ENCODE results near the gene MGAT3.
A peak's percentile ranks its signal among the peaks of the same experiment; 100 is the strongest.

Gene MGAT3

DNA sequence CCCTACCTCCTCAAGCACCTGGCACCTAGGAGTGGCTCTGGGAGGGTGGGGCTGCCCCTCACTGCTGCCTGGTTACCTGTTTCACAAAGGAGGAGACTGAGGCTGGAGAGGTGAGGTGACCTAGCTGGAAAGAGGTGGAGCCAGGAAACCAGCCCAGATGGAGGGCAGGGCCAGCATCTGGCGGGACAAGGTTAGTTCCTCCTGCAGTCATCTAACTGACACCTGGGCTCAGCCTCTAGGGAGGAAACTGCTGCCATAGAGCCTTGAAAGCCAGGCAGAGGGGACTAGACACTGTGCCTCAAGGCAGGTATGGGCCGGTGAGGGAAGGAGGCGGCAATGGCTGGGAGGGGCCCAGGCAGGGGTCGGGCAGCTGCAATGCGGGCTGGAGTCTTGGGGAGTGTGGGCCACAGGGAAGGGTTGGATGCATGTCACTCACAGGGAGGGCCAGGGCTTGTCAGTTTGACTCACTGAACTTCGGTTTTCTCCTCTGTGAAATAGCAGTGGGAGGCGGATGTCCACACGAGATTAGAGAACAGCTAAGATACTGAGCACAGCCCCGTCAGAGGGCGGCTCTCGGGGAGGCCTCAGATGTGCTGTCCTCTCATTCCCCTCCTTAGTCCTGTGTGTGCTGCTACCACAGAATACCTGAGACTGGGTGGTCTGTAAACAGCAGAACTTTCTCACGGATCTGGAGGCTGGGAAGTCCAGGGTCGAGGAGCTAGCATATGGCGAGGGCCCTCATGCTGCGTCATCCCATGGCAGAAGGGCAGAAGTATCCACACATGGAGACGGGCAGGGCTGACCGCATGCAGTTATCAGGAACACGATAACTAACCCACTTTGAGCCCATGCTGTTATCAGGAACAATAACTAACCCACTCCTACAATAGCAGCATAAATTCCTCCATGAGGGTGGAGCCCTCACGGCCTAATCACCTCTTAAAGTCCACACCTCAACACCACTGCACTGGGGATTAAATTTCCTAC lies 16.1 kb downstream of the MGAT3 start:
- DNase-seq: no peak

DNA sequence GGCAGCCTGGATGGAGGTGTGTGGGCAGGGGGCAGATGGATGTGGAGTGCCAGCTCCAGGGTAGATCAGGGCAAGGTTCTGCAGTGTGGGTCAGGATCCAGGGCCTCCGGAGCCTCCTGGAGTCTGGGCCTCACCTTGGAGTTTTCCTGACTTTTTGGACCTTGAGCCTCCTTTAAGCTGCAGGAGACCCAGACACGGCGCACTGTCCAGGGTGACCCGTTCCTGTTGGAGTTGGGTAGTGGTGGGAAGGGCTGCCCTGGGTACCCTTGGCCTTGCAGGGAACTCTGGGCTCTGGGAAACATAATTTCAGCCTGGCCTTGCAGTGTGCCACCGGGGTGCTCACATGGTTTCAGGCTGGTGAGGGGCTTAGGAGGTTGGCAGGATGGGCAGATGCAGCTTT lies 17.0 kb downstream of the MGAT3 start:
- DNase-seq: no peak

DNA sequence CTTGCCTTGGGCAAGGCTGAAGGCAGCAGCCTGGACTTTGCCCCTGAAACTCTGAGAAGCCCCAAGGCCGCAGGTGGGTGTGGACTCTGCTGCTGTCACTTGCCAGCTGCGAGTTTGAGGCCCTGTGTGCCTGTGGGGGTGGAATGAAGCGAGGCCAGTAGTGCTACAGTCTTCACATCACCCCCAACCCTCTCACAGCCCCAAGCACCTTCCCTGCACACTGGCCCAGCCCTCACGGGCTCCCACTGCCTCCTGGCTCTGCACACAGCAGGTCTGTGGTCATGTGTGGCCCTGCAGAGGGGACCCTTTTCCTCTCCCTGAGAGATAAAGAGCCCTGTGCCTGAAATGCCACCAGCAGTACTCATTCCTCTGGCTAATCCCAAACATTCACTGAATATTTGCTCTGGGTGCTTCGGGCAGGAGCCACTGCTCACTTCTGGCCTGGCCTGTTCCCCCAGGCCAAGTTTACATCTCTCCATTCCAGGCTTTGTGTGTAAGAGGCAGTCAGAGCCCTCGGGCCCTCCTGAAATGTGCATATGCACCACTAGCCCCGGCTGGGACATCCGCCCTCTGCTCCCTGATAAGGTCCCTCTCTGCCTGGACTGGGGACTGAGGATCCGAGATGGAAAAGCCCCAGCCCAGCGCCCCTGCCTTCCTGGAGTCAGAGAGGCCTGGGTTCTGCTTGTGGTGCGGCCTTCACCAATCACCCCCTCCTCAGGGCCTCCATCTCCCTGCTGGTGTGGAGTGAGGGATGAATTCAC lies 17.7 kb downstream of the MGAT3 start:
- peak; percentile 76 for DNase-seq

DNA sequence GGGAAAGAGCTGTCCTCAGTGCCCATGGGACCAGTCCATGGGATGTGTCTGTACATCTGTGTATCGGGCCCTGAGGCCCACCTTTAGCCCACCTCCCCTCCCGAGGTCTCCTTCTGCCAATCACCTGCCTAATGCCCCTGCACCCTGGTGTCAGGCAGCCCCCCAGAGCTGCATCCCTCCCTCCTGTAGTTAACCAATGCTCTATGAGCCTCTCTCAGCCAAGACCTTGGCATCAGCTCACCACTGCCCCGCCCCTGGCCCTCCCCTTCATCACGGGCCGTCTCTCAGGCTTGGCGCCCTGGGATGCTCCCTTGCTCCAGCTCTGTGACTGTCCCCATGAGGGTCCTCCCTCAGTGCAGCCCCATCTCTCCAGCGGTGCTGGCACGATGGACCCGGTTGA lies 18.5 kb downstream of the MGAT3 start:
- no peak for DNase-seq

DNA sequence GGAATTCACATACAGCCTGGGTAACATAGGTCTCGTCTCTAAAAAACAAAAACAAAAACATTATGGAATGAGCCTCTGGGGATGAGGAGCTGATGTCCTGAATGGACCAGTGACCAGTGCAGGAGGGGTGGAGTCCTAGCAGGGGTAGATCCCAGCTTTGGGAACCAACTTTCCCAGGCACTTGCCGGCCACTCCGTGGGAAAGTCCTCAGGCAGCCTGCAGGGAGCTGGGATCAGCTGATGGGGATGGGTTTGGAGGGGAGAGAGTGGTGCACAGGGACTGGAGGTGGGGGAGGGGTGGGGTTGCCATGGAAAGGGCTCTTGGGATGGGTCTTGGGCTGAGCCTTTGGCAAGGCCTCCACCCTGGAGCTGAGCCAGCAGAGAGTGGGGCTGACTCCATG lies 19.1 kb downstream of the MGAT3 start:
- no peak for DNase-seq

DNA sequence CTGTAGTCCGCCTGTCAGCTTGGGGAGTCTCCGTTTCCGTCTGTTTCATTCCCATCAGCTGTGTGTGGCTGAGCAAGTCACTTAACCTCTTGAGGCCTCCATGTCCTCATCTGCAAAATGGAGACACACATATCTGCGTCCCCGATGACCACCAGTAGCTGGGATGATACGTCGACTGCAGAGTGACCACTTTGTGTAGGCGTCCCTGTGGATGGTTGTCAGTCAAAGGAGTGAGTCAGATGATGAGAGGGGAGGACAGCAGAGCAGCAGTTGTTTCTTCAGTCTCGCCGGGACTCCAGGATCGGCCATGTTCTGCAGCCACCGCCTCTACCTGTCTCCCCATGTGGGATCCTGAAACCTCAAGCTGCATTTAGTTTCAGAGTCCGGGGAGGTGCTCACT lies 19.9 kb downstream of the MGAT3 start:
- DNase-seq: no peak

DNA sequence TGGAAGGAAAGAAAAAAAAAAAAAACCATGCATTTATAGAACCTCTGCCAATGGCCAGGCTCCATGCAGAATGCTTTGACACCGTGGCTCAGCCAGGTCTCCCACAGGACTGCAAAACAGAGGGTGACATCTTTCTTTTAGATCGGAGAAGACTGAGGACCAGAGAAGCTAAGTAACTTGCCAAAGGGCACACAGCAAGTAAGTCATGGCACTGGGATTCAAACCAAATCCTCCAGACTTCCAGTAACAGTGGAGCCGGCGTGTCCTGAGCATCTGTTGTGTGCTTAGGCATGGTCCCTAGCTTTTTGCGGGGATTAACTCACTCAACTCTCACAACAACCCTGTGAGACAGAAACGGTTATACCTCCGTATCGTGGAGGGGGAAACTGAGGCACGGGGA lies 20.7 kb downstream of the MGAT3 start:
- no peak for DNase-seq

DNA sequence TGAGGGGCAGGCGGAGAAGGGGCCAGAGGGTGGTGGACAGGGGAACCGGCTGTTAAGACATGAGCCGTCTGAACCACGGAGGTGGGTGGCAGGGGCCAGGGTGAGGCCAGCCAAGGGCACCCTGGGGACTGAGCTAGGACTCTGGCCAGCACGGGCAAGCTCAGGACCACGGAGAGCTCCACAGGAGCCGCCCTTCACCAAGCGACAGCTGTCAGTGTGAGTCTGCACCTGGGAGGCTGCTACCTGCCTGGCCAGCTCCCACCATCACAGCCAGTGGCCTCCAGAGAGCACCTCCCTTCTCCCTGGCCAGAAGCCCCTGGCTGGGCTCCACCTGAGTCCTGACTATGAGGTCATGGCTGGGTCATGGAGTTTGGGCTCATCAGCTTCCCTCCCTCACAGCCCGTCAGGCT lies 21.6 kb downstream of the MGAT3 start:
- no peak for DNase-seq

DNA sequence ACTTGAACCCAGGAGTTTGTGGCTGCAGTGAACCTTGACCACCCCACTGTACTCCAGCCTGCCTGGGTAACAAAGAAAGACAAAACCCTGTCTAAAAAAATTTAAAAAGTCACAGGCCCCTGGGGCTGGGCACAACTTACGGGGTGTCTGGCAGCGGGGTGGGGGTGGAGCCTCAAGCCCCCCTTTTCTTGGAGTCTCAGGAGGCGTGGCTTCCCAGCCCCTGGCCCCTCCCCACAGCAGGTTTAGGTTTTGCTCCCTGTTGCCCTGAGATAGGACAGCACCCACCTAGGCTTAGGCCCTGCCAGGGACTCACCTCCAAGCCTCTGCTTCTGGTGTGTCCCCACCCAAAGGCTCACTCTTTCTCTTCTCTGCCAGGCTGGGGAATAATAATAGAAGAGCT lies 22.4 kb downstream of the MGAT3 start:
- DNase-seq: no peak

DNA sequence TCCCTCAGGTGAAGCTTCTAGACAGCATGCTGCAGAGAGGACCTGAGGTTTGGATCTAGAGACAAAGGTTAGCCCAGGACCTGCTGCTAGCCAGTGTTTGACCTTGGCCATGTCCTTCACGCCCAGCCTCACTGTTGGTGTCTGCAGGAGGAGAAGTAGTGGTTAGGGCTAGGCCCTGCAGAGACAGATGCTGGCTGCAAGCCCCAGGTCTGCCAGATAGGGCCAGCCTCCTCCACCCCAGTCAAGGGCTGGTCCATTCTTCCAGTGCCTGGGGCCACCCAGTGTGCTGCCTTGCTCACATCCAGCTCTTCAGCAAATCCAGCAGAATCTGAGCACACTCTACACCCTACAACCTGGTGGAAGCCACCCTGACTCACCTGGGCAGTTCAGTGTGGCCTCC lies 23.7 kb downstream of the MGAT3 start:
- no peak for DNase-seq

DNA sequence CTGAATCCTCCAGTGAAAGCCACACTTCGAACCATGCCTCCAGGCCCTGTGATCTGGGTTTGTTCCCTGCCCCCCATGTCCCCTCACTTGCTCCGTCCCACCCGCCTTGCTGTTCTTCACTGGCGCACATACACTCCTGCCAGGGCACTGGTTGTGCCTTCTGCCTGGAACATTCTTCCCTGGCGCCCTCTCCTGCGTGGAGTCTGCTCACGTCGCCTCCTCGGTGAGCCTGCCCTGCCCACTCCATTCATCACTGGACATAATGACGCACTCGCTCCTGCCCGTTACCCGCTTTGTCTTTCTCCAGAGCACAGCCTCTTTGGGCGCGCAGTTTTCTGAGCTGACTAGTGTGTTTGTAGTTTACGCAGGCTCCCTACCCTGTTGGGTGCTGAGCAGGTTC lies 24.2 kb downstream of the MGAT3 start:
- DNase-seq: no peak

DNA sequence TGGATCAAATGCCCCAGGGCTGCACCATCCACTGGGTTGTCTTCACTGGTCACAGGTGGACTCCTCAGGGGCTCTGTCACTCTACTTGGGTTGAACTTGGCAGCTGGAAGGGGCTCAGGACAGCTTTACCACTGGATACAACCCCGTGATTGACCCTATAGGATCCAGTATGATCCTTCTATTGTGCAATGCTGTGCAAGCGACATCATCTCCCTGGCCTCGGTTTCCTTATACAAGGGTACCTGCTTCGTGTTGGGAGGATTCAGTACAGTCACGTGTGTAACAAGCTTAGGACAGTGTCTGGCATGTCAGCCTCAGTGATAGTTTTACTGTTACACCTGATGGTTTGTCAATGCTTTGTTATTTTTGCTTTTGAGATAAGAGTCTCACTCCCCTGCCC lies 24.8 kb downstream of the MGAT3 start:
- no peak for DNase-seq

DNA sequence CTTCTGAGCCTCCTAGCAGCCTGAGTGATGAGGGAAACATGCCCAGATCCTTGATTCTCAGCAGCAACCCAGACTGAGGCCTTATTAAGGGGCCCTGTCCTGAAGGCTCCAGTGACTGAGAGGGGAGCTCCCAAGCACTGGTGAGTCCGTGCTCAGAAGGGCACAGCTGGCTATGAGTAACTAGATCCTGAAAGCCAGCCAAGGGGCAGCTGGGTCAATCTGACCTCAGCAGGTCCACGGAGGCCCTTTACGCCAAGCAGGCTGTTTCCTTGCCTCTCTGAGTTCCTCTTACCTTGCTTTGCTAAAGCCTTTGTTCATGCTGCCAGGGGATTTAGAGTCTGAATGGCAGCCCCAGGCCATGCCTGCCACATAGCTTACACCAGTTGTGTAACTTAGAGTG lies 26.0 kb downstream of the MGAT3 start:
- no peak for DNase-seq

DNA sequence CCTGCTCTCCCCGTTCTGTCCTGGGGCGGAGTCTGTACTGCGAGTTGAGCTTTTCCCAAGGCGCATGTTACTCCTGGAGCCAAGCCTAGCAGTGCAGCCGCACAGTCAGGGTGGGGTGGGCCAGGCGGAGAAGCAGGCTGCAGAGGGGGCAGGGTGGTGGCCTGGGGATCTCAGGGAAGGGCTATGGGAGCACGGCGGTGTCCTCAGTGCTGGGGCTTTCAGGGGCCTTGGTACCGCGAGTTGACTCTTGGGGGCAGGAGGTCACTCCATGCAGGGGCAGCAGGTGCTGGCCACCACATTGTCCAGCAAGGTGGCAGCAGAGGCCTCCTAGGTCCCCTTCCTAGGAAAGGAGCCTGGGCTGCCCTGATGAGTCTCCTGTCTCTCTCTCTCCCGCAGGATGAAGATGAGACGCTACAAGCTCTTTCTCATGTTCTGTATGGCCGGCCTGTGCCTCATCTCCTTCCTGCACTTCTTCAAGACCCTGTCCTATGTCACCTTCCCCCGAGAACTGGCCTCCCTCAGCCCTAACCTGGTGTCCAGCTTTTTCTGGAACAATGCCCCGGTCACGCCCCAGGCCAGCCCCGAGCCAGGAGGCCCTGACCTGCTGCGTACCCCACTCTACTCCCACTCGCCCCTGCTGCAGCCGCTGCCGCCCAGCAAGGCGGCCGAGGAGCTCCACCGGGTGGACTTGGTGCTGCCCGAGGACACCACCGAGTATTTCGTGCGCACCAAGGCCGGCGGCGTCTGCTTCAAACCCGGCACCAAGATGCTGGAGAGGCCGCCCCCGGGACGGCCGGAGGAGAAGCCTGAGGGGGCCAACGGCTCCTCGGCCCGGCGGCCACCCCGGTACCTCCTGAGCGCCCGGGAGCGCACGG lies 30.4 kb downstream of the MGAT3 start:
- DNase-seq: no peak

DNA sequence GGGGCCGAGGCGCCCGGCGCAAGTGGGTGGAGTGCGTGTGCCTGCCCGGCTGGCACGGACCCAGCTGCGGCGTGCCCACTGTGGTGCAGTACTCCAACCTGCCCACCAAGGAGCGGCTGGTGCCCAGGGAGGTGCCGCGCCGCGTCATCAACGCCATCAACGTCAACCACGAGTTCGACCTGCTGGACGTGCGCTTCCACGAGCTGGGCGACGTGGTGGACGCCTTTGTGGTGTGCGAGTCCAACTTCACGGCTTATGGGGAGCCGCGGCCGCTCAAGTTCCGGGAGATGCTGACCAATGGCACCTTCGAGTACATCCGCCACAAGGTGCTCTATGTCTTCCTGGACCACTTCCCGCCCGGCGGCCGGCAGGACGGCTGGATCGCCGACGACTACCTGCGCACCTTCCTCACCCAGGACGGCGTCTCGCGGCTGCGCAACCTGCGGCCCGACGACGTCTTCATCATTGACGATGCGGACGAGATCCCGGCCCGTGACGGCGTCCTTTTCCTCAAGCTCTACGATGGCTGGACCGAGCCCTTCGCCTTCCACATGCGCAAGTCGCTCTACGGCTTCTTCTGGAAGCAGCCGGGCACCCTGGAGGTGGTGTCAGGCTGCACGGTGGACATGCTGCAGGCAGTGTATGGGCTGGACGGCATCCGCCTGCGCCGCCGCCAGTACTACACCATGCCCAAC lies 31.2 kb downstream of the MGAT3 start:
- DNase-seq: no peak

DNA sequence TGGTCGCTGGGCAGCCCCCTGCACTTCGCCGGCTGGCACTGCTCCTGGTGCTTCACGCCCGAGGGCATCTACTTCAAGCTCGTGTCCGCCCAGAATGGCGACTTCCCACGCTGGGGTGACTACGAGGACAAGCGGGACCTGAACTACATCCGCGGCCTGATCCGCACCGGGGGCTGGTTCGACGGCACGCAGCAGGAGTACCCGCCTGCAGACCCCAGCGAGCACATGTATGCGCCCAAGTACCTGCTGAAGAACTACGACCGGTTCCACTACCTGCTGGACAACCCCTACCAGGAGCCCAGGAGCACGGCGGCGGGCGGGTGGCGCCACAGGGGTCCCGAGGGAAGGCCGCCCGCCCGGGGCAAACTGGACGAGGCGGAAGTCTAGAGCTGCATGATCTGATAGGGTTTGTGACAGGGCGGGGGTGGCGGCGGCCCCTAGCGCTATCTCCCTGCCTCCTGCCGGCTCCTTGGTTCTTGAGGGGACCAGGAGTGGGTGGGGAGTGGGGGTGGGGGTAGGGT lies 31.8 kb downstream of the MGAT3 start:
- DNase-seq: no peak

DNA sequence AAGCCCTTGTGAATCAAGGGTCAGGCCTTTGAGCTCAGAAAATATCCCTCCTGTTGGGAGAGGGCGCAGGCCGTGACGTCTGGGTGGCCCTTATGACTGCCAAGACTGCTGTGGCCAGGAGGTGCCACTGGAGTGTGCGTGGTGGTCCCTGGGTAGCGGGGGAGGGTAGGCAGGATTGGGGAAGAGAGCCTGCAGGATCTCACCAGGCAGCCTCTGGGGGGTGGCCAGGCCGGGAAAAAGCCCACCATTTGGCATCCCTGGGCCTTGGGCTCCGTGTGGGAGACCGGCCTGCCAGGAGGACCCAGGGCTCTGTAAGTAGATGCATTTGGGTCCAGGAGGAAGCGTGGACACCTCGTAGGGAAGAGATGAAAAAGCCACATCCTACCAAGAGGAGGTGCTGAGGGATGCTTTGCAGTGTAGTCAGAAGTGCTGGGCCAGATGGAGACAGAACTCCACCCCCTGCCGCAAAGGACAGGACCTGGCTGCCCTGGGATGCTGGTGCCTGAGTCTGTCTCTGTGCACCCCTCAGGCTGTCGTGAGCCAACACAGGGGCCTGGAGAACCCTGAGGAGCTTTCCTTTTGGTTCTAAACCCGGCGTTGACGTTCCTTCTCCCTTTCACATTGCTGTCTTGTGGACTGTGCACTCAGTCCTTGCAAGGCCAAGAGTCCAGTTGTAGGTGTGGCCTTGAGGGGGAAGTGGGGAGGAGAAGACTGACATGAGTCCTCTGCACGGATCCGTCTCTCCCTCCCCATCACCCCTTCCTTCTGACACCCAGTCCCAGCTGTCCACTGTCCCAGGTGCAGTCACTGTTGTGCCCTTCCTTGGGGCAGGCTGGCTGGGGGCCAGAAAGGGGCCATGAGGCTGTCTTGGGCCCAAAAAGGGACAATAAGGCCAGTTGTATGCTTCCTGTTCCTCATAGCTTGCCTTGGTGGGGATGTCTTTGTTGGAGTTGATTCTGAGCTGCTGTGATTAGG lies 32.6 kb downstream of the MGAT3 start:
- no peak for DNase-seq

DNA sequence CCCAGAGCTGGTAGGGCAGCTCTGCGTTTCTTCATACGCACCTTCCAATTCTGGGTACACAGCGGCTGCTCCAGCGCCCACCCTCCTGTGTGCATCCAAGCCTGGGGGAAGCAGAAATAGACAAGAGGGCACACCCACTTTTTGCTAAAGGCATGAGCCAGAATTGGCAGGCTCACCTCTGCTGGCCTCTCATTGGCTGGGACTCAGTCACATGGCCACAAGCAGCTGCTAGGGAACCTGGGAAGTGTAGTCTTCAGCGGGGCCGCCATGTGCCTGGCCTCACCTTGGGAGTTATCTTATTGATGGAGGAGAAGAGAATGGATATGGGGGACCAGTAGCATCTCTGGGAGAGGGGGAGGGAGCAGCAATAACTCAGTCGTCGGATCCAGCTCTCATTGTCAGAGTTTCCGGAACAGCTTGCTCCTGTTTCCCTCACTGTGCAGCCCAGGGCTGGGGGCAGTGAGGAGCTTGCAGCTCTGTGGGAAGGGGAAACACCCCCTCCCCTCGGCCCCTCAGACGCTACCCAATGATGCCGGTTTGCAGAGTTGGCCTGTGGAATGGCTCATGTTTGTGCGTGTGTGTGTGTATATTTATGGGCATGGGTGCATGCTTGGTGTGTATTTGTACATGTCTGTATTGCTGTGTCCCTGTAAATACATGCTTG lies 33.5 kb downstream of the MGAT3 start:
- DNase-seq: peak; percentile 74

DNA sequence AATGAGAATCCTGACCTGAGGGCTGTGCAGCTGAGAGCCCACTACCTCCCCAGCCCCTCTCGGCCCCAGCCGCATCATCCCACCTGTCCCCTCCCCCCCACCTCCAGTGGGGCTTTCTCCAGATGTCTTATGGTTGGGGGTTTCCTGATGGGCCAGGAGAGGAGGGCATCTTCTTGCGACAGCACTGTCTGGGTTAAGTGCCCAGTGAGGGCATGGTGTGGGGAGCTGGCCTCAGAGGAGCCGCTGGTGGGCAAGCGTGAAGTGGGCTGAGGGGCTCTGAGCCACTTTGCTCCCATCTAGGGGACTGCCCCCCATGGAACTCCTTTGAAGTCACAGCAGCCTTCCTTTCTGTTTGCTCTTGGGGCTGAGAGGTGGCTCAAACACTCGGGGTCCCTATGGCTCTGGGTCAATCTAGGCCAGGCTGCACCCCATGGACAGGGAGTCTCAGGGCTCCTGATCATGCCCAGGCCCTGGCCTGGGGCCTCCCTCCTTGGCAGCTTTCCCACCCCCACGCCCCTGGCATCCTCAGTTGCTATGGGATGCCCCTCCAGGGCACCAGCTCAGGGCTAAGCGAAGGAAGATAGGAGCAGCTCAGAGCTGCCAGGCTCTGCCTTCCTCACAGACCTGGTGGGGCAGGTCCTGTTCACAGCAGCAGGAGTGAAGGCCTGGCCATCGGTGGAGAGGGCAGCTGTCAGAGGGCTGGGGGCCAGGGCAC lies 34.3 kb downstream of the MGAT3 start:
- DNase-seq: no peak
